ENCODE measurements around the gene TPRX2.
"Not testable (repeated sequence)": the region's sequence is repeated elsewhere in the genome, so short reads cannot be mapped to it uniquely, and the experiment has no call there.

The TPRX2 gene, protein sequence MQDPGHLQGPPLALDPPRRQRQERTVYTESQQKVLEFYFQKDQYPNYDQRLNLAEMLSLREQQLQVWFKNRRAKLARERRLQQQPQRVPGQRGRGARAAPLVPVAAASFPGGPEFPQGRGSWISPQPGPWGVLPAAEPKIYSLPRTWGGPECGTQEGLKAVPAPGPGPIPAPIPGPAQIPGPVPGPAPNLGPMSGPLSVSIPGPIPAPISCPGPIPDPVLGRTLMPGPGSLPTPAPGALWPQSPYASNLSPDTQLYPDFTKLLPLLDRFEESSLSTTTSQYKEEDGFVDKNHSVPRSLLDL

DNA sequence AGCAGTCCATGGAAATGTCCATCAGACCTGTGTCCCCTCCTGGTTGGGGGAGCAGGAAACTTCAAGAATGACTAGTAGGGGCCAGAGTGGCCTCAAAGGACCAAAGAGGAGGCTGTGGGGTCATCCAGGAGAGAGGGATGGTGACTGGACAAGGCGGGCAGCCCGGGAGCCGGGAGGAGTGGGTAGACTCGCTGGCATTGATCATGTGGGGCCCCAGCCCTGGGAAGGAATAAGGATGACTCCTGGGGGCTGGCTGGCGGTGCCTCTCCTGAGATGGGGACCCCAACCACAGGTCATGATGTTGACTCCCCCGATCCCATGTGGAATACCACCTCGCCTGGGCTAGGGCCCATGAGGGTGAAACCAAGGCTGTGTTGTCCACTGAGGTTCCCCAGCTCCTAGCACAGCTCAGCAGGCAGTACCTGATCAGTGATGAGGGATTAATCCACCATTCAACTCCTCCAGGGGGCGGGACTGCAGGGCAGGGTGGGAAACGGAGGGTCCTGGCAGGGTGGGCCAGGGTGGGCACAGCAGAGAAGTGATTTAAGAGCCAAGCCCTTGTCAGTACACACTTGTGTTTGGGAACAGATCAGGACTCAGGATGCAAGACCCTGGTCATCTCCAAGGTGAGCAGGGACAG lies at the start of gene TPRX2:
TPRX2 (plus strand) TSS at position 590 of the 640 bp plus-strand sequence; CDS start at position 602, 12 bp downstream.
- DNase-seq = not testable (repeated sequence)

DNA sequence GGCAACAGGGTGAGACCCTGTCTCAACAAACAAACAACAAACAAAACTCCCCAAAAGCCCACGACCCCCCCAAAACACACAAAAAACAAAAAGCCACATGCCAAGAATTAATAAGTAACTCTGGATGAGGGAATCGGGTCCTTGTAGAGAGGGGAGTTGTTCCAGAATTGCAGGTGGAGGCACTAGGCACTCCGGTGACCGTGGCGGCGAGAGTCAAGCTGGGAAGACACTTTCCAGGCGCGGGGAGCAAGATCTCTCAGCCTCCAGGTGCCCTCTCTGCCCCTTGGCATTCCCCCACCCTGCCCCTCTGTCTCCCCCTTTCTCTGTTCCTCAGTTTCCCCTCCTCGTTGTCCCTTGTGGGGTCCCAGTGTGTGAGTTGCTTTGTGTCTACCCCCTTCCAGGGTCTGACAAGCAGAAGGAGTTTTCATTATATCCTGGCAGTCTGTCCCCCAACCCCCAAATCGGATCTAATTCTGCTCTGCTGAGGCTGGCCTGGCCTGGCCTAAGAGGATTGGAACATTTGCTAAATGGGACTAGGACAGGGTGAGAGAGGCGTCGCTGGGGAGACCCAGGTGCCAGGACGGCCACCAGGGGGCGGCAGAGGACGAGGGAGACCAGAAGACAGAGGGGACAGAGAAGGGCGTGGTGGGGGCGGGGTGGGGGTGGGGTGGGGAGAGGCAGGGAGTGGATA lies 45.6 kb upstream of the TPRX2 start:
- DNase-seq = peak; percentile 54 to 75 (median 71)

DNA sequence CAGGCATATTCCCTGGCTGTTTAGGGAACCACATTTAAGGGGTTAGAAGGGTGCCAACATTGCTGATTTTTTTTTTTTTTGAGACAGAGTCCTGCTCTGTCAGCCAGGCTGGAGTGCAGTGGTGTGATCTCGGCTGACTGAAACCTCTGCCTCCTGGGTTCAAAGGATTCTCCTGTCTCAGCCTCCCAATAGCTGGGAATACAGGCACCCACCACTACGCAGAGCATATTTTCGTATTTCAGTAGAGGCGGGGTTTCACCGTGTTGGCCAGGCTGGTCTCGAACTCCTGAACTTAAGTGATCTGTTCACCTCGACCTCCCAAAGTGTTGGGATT lies 45.1 kb upstream of the TPRX2 start:
- no peak for DNase-seq

DNA sequence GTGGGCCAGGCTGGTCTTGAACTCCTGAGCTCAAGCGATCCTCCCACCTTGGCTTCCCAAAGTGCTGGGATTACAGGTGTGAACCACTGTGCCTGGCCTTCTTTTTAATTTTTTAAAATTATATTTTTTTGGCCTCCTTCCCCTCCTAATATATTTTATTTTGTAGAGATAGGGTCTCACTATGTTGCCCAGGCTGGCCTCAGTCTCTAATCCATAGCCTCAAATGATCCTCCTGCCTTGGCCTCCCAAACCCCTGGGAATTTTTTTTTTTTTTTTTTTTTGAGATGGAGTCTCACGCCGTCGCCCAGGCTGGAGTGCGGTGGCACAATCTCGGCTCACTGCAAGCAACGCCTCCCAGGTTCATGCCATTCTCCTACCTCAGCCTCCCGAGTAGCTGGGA lies 42.8 kb upstream of the TPRX2 start:
- not testable (repeated sequence) for DNase-seq

DNA sequence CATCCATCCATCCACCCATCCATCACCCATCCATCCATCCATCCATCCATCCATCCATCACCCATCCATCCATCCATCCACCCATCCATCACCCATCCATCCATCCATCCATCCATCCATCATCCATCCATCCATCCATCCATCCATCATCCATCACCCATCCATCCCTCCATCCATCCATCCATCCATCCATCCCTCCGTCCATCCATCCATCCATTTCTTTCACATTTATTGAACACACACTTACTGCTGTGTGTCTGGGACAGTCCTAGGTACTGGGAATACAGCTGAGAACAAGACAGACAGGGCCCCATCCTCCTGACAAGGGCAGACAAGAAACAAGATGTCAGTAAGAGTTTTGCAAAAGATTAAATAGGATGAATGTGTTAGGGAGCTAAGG lies 40.8 kb upstream of the TPRX2 start:
- DNase-seq = not testable (repeated sequence)

DNA sequence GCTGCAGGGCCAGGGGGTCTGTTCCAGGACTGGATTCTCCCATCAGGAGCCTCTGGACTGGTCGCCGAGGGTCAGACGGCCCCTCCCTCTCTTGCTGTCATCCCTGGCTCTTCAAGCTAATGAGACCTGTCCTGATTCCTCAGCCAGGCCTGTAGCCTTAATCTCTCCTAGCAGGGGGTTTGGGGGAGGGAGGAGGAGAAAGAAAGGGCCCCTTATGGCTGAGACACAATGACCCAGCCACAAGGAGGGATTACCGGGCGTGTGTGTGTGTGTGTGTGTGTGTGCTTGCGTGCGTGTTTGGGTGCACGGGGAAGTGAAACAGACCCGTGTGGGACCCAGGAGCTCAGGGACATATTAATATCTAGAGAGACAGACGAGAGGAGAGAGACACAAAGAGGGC lies 39.2 kb upstream of the TPRX2 start:
- DNase-seq = no peak

DNA sequence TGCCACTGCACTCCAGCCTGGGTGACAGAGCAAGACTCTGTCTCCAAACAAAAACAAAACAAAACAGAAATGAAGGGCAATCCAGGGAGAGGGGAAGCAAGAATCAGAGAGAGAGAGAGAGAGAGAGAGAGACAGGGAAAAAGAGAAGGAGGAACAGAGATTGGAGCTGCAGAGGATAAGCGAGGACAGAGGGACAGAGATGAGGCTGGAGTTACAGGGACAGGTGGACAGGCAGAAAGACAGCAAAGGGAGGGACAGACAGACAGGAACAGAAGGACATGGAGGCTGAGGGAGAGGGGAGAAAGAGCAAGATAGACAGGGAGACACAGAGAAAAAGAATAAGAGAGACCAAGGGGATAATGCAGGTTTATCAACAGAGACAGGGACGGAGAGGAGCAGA lies 38.6 kb upstream of the TPRX2 start:
- no peak for DNase-seq

DNA sequence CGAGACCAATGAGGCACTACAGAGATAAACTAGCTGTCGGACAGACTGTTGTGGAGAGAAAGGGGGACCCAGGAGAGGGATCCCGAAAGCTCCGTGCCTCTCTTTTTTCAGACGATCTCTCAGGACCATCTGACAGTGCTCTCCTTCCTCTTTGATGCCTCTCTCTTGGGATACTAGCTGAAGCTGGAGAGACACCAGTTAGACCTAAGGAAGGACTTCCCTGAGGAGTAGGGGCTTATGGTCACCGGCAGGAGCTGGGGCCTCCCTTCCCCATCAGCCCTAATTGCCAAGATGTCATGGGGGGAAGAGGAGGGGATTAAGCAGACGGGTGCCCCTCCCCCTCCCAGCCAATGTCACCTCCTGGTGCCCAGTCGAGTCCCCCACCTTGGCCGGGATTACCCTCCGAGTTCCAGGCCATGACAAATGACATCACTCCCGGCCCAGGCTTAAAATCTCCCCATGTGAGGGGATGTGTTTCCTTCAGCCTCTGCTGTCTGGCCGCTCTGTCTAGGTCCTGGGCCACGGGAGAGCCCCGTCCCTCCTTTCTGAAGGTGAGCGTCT lies 37.5 kb upstream of the TPRX2 start, which contains the start of gene CRX:
CRX (plus strand) TSS at position 478 of the 561 bp plus-strand sequence. CDS start 12,507 bp downstream, outside the sequence.
- no peak for DNase-seq

DNA sequence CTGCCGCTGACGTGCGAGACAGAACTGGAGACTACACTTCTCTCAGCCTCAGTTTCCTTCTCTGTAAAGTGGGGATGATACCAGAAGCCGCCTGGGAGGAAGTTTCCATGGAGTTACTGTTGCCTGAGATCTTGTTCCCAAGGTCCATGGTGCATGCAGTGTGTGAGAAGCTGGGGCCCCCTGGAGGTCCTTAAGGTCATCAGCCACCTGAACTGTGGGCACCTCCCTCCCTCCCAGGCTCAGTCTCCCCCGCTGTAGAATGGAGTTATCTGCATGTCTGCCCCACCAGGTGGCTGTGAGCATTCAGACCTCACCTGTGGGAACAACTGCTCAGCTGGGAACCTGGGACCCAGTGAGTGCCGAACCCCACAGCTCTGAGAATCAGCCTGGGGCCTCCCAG lies 34.6 kb upstream of the TPRX2 start:
- no peak for DNase-seq

DNA sequence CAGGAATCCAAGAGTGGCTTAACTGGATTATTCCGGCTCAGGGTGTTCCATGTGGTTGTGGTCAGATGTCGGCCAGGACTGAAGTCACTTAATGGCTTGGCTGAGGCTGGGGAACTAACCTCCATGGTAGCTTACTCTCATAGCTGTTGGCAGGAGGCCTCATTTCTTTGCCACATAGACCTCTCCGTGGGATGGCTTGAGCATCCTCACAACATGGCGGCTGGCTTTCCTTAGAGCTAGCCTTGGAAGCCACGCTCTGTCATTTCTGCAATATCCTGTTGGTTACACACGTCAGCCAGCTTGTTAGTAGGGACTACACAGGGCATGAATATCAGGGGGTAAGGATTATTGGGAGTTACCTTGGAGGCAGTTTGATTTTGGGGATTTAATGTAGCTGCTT lies 32.2 kb upstream of the TPRX2 start:
- DNase-seq = no peak

DNA sequence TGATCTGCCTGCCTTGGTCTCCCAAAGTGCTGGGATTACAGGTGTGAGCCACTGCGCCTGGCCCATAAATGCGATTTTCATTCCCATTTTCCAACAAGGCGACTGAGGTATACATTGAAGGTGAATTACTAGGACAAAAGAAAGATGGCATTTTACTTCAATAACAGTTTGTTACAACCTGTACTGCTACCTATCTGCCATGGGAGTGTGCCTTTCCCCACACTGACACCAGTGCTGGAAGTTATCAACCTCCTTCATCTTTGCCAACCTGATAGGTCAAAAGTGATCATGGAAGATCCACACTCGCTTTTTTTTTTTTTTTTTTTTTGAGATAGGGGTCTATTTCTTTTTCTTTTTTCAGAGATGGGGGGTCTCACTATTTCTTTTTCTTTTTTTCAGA lies 26.3 kb upstream of the TPRX2 start:
- DNase-seq = no peak

DNA sequence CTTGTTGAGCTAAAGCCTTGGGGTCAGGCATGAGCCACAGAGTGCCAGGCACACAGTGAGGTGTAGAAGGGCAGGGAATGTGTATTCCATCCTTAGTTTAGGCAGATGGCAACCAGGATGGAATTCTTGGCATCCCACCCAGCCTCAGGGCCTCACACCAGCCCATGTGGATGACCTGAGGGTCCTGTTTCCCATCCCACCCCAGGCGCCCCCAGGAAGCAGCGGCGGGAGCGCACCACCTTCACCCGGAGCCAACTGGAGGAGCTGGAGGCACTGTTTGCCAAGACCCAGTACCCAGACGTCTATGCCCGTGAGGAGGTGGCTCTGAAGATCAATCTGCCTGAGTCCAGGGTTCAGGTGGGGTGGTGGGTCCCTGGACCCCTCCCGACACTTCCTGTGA lies 23.0 kb upstream of the TPRX2 start:
- DNase-seq = no peak

DNA sequence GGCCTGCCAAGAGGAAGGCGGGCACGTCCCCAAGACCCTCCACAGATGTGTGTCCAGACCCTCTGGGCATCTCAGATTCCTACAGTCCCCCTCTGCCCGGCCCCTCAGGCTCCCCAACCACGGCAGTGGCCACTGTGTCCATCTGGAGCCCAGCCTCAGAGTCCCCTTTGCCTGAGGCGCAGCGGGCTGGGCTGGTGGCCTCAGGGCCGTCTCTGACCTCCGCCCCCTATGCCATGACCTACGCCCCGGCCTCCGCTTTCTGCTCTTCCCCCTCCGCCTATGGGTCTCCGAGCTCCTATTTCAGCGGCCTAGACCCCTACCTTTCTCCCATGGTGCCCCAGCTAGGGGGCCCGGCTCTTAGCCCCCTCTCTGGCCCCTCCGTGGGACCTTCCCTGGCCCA lies 19.6 kb upstream of the TPRX2 start:
- DNase-seq = no peak

DNA sequence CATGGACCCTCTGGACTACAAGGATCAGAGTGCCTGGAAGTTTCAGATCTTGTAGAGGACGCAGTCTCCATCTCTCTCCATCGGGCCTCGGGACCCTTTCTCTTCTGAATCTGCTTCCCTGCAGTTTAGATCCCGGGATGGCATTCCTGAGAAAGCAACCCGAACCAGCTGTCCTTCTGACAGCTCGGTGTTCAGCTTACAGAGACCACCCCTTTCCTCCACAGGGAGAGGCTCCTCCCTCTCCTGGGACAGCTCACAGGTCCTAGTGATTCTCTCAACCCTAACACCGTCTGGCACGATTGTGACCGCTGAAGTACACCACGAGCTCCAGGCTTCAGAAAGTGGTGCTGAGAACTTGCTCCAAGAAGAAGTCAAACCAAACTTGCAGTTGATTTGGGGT lies 19.1 kb upstream of the TPRX2 start:
- DNase-seq = no peak

DNA sequence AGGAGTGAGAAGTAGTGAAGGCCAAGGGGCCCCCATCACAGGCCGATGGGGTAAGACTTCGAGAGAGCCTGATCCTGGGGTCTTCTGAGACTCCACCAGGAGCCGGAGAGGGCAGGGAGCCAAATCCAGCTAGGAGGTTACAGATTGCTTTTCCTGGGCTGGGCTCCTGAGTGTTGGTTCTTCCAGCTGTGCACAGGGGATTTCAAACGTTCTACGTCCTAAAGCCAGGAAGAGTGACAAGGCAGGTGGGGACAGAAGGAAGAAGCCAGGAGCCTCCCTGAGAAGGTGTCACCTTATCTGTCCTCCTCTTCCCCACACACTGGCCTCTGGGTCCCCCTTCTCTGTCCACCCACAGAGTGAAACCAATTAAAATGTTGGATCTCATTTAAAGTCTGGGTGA lies 16.1 kb upstream of the TPRX2 start:
- no peak for DNase-seq

DNA sequence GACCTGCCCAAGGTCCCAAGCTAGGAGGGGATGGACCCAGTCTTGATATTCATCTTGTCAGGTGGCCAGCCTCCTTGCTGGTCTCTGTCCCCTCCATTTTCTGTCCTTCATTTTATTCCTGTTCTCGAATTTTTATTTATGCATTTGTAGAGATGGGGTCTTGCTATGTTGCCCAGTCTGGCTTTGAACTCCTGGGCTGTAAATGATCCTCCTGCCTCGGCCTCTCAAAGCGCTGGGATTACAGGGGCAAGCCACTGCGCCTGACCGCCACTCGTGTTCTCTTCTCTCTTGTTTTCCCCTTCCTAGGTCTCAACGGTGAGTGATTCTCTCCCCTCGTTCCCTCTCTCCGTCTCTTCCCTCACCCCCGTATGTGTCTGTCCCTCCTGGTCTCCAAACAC lies 10.6 kb upstream of the TPRX2 start:
- no peak for DNase-seq

DNA sequence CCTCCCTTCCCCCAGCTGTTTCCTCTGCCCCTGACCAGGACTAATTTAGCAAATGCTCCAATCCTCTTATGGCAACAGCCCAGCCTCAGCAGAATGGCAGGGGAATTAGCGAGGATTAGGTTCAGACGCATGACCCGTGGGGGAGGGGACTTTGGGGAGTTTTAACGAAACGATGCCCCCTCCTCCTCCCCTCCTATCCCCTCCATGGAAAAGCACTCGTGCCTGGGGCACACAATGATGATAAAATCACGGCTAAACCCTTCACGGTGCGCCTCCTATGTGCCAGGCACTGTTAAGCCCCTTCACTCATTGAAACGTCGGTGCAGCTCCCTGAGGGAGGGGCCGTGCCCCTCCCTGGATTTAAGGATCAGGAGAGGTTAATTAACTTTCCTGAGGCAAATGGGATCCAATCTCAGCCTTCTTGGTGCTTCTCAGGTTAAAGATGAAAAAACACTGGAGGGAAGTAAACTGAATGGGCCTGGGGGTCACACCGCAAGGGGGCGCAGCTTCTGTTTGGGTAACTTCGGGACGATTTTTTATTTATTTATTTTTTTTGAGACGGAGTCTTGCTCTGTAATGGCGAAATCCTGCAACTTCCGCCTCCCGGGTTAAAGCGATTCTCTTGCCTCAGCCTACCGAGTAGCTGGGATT lies 10.1 kb upstream of the TPRX2 start:
- peak in 1 of 4 experiments; percentile 3 for DNase-seq

DNA sequence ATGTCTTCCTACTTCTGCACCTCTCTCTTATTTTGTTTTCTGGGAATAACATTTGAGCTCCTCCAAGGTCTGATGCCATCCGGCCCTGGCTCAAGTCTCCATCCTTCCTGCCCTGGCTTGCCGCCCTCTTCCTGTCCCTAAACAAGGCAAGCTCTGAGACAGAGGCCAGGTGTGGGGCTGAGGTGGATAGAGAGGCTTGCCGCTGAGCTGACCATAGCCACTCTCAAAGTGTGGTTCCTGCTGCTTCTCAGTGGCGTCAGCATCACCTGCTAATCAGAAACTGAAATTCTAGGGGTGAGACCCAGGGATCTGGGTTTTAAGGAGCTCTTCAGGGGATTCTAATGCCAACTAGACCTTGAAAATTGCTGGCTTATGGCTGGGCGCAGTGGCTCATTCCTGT lies 6.0 kb upstream of the TPRX2 start:
- no peak for DNase-seq

DNA sequence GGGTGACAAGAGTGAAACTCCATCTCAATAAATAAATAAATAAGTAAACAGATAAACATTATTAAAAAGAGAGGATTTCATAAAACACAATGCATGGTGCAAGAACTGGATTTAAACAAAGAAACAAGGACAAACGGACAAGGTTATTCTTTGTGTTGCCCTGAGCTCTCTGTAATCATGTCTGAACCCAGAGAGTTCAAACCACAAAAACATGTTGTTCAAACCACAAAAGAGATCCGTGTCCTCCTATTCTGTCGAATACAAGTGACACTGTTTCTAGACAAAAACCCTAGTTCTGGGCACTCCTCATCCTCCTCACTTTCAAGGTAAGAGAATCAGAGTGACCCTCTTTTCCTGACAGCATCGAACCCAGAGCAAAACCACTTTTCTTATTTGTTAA lies 4.6 kb upstream of the TPRX2 start:
- no peak for DNase-seq

DNA sequence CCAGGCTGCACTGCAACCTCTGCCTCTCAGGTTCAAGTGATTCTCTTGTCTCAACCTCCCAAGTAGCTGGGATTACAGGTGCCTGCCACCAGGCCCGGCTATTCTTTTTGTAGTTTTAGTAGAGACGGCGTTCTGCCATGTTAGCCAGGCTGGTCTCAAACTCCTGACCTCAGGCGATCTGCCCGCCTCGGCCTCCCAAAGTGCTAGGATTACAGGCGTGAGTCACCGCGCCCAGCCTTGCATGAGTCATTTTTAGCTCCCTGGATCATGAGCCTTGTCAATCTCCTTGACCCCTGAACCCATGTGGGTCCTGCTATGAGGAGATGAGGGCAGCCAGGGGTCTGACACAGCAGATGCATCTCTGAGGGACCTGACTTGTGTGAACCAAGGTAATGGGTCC lies 804 bp upstream of the TPRX2 start:
- DNase-seq = not testable (repeated sequence)

DNA sequence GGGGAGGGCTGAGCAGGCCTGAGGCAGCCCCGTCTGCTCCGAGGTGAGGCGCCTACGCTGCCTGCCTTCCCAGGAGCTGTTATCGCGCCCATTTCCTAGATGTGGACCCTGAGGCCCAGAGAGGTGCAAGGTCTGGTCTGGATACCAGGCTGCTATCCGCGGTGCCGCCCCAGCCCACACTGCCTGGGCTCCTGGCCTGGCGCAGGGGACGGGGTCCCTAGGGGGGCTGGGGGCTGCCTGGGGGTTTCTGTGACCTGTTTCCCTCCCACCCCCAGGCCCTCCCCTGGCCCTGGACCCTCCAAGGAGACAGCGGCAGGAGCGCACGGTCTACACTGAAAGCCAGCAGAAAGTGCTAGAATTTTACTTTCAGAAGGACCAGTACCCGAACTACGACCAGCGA lies 803 bp downstream of the TPRX2 start:
- not testable (repeated sequence) for DNase-seq

DNA sequence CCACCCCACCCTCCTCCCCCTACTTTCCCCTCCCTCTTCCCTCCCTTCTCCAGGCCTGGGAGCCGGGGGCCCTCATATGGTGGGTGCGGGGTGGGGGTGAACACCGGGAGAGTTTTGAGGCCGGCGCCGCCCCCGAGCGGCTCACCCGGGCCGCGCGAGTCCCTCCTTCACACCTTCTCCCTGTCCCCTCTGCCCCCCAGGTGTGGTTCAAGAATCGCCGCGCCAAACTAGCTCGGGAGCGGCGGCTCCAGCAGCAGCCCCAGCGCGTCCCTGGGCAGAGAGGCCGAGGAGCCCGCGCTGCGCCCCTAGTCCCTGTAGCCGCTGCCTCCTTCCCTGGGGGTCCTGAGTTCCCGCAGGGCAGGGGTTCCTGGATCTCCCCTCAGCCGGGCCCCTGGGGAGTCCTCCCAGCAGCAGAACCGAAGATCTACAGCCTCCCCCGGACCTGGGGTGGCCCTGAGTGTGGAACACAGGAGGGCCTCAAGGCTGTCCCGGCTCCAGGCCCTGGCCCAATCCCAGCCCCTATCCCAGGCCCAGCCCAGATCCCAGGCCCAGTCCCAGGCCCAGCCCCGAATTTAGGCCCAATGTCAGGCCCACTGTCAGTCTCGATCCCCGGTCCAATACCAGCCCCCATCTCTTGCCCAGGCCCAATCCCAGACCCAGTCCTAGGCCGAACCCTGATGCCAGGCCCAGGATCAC lies 1.7 kb downstream of the TPRX2 start:
- DNase-seq = no peak

DNA sequence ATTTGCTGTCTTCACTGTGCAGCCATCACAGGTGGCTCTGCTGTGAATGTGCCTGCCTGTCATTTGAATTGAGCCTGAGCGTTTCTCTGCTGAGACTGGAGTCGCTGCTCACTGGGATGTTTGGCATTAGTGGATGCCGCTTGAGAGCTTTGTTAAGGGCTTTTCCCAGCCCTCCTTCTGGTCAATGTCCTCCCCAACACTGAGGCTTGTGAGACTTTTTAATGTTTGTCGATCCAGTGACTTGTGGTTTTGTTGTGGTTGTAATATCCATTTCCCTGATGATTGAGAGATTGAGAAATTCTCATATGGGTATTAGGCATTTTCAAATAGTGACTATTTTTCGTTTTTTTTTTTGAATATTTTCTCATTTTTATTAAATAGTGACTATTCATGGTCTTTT lies 2.6 kb downstream of the TPRX2 start:
- DNase-seq = no peak

Measured in activated CD4-positive, CD25-positive, alpha-beta regulatory T cell (primary cell).